Transverse colon (tissue), 4 donors: ENCODE results near the gene RALGAPA1.
"Not testable (repeated sequence)": the region's sequence is repeated elsewhere in the genome, so short reads cannot be mapped to it uniquely, and the experiment has no call there.

Source experiments
- CTCF ChIP-seq, 5 experiments: fragments of 200-600 bp in 3 of 5; fragments of 450-650 bp in 2 of 5; sonication (generic) in 3 of 5; IDR thresholded peaks; 1 replicate in 2 of 5; 2 replicates in 3 of 5; pipeline ENCODE4 v1.5.1; 2016 to 2017; ENCODE audit warnings: antibody characterized with exemption in 5 of 5, inconsistent platforms in 3 of 5, mild to moderate bottlenecking in 2 of 5, moderate library complexity in 1 of 5
- POLR2A ChIP-seq: fragments of 450-650 bp; IDR thresholded peaks from one replicate; pipeline ENCODE4 v1.6.1; 2016; ENCODE audit warnings: antibody characterized with exemption, mild to moderate bottlenecking, moderate library complexity
- POLR2AphosphoS5 ChIP-seq, 3 donors: sonication (generic); formaldehyde crosslinking; IDR thresholded peaks; one replicate each; pipeline ENCODE4 v1.6.1; 2016; ENCODE audit warnings: antibody characterized with exemption in 3 of 3

GRCh38 chr14:35683688-35684087 lies 125.4 kb downstream of the RALGAPA1 start:
- not testable (repeated sequence) for TF ChIP-seq CTCF (IDR thresholded peaks at IDR 0.05); POLR2AphosphoS5 (IDR thresholded peaks at IDR 0.05); POLR2A
